GM20000 (cell line): ENCODE measurements around the gene ESYT2.

ENCODE experiments used
- DNase-seq: peaks from one replicate; pipeline ENCODE4 v3.0.0; 2012; ENCODE audit warnings: low spot score
- TF ChIP-seq, protein P1 (sequence below): IDR thresholded peaks from 2 replicates; pipeline ENCODE4 v1.5.1; 2012; ENCODE audit warnings: mild to moderate bottlenecking, control low read depth; ENCODE audit errors: extremely low read depth, missing control alignments

ESYT2 gene

DNA sequence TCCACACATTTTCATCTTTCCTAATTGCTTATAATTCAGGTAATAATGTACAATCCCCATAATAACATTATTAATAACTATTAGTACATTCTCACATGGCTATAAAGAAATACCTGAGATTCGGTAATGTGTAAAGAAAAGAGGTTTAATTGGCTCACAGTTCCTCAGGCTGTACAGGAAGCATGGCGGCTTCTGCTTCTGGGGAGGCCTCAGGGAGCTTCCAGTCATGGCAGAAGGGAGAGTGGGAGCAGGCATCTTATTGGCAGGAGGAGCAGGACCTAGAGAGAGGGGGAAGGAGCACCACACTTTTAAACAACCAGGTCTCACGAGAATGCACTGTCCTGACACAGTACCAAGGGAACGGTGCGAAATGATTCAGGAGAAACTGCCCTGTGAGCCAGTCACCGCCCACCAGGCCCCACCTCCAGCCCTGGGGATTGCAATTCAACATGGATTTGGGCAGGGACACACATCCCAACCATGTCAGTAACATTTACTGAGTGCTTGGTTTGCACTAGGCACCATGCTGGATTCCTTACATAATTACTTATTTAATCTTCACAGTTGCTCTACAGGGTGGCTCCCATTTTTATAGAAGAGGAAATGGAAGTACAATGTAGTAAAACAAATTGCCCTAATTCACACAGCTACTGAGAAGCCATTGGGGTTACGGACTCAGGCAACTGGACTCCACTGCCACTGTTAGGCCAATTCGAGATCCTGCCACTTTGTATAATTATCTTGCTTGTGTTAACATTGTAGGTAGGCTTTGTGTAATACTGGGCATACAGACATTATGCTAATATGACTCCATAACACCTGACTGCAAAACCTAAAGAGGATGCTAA lies 8.7 kb upstream of the ESYT2 start:
- TF ChIP-seq, protein P1, sequence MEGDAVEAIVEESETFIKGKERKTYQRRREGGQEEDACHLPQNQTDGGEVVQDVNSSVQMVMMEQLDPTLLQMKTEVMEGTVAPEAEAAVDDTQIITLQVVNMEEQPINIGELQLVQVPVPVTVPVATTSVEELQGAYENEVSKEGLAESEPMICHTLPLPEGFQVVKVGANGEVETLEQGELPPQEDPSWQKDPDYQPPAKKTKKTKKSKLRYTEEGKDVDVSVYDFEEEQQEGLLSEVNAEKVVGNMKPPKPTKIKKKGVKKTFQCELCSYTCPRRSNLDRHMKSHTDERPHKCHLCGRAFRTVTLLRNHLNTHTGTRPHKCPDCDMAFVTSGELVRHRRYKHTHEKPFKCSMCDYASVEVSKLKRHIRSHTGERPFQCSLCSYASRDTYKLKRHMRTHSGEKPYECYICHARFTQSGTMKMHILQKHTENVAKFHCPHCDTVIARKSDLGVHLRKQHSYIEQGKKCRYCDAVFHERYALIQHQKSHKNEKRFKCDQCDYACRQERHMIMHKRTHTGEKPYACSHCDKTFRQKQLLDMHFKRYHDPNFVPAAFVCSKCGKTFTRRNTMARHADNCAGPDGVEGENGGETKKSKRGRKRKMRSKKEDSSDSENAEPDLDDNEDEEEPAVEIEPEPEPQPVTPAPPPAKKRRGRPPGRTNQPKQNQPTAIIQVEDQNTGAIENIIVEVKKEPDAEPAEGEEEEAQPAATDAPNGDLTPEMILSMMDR: no peak
- DNase-seq: no peak

DNA sequence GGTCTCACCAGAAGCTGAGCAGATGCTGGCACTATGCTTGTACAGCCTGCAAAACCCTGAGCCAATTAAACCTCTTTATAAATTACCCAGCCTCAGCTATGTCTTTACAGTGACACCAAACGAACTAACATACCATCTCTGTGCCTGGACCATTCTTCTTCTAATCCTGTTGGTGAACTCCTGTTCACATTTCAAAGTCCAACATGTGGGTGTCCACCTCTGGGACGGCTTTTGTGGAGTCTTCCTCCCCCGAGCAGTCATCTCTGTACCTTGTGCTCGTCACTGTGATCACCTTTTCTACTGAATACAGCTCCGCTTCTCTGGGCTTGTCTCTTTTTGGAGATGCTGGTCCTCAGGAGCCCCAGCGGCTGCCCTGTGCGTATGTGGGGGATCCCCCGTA lies 7.4 kb upstream of the ESYT2 start:
- TF ChIP-seq, protein P1: no peak
- DNase-seq: no peak

DNA sequence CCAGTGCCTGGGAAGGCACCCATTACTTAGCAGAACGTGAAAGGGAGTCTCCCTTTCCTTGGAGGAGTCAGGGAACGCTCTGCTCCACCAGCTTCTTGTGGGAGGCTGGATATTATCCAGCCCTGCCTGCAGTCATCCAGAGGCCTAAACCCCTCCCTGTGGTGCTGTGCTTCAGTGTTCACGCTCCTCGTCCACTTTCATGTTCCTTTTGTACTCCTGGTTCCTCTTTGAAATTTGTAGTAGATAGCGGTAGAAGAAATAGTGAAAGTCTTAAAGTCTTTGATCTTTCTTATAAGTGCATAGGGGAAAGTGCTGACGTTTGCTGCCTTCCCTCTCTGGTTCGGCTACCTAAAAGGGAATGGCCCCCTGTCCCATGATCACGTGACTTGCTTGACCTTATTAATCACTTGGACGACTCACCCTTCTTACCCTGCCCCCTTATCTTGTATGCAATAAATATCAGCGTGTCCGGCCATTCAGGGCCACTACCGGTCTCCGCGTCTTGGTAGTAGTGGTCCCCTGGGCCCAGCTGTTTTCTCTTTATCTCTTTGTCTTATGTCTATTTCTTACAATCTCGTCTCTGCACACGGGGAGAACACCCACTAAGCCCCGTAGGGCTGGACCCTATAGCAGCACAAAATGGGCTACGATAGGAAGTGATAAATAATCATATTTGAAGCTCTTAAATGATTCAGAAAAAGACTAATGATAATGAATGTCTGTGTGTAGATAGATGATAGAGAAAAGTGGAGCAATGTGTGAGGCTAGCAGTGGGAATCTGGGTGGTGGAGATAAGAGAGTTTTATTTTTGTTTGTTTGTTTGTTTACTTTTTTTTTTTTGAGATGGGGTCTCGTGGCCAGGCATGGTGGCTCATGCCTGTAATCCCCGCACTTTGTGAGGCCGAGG lies 5.8 kb upstream of the ESYT2 start:
- TF ChIP-seq, protein P1: no peak
- DNase-seq: no peak

DNA sequence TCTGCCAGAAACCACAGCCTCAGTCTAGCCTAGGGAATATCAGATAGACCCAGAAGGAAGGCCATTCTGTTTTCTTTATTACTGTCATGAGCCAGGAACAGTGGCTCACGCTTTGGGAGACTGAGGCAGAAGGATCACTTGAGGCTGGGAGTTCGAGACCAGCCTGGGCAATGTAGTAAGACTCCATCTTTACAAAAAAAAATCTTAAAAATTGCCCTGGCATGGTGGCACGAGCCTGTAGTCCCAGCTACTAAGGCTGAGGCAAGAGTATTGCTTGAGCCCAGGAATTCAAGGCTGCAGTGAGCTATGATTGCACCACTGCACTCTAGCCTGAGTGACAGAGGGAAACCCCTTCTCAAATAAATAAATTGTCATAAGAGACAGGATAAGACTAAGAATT lies 3.7 kb upstream of the ESYT2 start:
- TF ChIP-seq, protein P1: no peak
- DNase-seq: no peak

DNA sequence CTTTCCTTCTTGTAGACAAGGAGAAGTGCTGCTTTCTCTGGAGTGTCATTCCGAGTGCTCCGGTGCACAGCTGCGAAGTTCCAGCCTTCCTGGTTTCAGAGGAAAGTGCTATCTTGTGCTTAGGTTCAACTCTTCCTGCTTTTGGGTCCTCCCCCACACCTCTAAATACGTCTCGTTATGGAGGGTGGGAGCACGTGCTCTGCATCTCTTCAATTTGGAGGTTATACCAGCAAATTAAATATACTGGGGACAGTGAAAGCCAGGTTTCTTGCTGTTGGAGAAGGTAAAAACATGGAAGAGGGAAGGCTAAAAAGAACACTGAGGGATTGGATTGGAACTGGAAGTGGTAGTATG lies 2.4 kb upstream of the ESYT2 start:
- DNase-seq: no peak
- TF ChIP-seq, protein P1: no peak

DNA sequence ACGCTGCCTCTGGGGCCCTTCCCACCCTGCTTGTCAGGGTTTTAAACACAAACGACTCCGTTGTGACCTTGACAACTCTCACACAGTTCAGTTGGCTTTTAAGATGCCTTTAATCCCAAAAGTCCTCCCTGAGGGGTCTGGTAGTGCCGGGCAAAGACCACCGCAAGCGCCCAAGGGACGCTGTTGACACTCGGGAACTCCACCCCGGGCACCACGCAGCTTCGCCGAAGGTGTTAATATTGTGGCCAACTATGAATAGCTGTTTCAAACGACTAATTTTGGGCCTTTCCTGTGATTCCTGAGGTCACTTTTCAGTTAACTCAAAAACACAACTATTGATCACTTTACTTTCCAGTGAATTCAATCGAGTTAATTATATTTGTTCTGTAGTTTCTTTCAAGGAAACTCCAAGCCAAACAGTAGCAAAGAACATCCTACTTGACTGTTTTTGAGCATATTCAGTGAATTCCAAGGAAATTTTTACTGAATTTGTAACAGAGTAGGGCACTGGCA lies 958 bp upstream of the ESYT2 start:
- no peak for DNase-seq
- TF ChIP-seq, protein P1: no peak

DNA sequence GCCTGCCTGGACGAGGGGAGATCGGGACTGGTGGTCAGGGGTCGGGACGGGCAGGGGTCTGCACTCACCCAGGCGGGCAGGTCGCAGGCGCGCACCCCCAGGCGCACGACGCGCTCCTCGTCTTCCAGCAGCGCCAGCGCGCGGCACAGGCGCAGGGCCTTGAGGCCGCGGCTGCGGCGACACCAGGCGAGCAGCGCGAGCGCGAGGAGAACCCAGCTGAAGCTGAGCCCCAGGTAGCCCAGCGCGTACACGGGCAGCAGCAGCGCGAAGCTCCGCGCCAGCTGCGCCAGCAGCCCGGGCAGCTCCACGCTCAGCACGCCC lies 328 bp downstream of the ESYT2 start:
- peak; percentile 84 for DNase-seq
- TF ChIP-seq, protein P1: no peak
